ENCODE data around the gene MEGF11.

DNA sequence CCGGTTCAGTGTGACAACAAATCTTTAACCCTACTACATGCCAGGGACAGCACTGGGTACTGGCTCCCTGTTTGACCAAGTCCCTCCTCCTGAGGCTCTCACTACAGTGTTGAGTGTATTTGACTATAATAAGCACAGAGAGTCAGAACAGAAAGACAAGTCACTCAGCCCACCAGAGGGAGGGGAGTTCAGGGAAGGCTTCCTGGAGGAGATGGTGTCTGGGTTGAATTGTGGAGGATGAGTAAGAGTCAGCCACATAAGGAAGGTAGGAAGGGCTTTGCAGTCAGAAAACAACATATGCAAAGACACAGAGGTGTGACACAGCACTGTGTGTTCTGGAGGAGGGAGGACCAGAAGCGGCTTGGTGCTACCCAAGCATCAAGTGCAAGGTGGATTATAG, 17.7 kb downstream of the MEGF11 start:
- TF ChIP-seq, protein P1, sequence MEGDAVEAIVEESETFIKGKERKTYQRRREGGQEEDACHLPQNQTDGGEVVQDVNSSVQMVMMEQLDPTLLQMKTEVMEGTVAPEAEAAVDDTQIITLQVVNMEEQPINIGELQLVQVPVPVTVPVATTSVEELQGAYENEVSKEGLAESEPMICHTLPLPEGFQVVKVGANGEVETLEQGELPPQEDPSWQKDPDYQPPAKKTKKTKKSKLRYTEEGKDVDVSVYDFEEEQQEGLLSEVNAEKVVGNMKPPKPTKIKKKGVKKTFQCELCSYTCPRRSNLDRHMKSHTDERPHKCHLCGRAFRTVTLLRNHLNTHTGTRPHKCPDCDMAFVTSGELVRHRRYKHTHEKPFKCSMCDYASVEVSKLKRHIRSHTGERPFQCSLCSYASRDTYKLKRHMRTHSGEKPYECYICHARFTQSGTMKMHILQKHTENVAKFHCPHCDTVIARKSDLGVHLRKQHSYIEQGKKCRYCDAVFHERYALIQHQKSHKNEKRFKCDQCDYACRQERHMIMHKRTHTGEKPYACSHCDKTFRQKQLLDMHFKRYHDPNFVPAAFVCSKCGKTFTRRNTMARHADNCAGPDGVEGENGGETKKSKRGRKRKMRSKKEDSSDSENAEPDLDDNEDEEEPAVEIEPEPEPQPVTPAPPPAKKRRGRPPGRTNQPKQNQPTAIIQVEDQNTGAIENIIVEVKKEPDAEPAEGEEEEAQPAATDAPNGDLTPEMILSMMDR (IDR thresholded peaks at IDR 0.05 in 2 of 3, conservative IDR thresholded peaks at IDR 0.05 in 1 of 3; ENCODE audit: borderline replicate concordance in 1 of 3, insufficient read depth in 1 of 3, low read depth in 2 of 3, low read length in 2 of 3) = no peak
- TF ChIP-seq POLR2A (IDR thresholded peaks at IDR 0.05; ENCODE audit: borderline replicate concordance, extremely low read depth, insufficient read depth, insufficient read length) (no peak), ZNF274 (IDR thresholded peaks at IDR 0.05; ENCODE audit: low read depth, low read length) (no peak), CBX3 (IDR thresholded peaks at IDR 0.05; ENCODE audit: low read depth) (no peak)
